MM.1S (cell line): ENCODE measurements around the gene LFNG.

Experiments used
- DNase-seq: peaks from one replicate; pipeline ENCODE4 v3.0.0-alpha.2; 2015
- H2AFZ ChIP-seq: fragments of 300-600 bp; sonication (generic); 2 replicates; pipeline ENCODE4 v1.6.0; 2016; ENCODE audit warnings: antibody characterized with exemption, low read length
- H3F3A ChIP-seq: fragments of 300-600 bp; sonication (generic); 2 replicates; pipeline ENCODE4 v1.6.1; 2016; ENCODE audit warnings: mild to moderate bottlenecking, antibody characterized with exemption, low read length, moderate library complexity, mixed read lengths; ENCODE audit not compliant: insufficient read depth
- H3K27ac ChIP-seq: fragments of 300-600 bp; sonication (generic); 2 replicates; pipeline ENCODE4 v1.5.1; 2016; ENCODE audit warnings: mild to moderate bottlenecking, low read length
- H3K27me3 ChIP-seq: fragments of 300-600 bp; sonication (generic); replicated peaks from 2 replicates; pipeline ENCODE4 v1.6.0; 2016; ENCODE audit warnings: low read length; ENCODE audit not compliant: insufficient read depth
- H3K36me3 ChIP-seq: fragments of 300-600 bp; sonication (generic); replicated peaks from 2 replicates; pipeline ENCODE4 v1.6.1; 2016; ENCODE audit warnings: mild to moderate bottlenecking, low read length, mixed read lengths; ENCODE audit not compliant: insufficient read depth
- H3K4me1 ChIP-seq: fragments of 300-600 bp; sonication (generic); 2 replicates; pipeline ENCODE4 v1.6.1; 2016; ENCODE audit warnings: low read length, mixed read lengths
- H3K4me2 ChIP-seq: fragments of 300-600 bp; sonication (generic); 2 replicates; pipeline ENCODE4 v1.6.0; 2016; ENCODE audit warnings: low read depth, low read length
- H3K4me3 ChIP-seq: fragments of 300-600 bp; sonication (generic); 2 replicates; pipeline ENCODE4 v1.5.1; 2016; ENCODE audit warnings: low read length, mixed read lengths
- H3K79me2 ChIP-seq: fragments of 300-600 bp; sonication (generic); 2 replicates; pipeline ENCODE4 v1.6.1; 2016; ENCODE audit warnings: mixed run types, low read length, mixed read lengths
- H3K9ac ChIP-seq: fragments of 300-600 bp; sonication (generic); 2 replicates; pipeline ENCODE4 v1.6.1; 2016; ENCODE audit warnings: low read length, mixed read lengths
- H3K9me2 ChIP-seq: fragments of 300-600 bp; sonication (generic); replicated peaks from 2 replicates; pipeline ENCODE4 v1.6.1; 2016; ENCODE audit warnings: mild to moderate bottlenecking, low read length, mixed read lengths; ENCODE audit not compliant: insufficient read depth
- H3K9me3 ChIP-seq: fragments of 300-600 bp; sonication (generic); replicated peaks from 2 replicates; pipeline ENCODE4 v1.6.1; 2016; ENCODE audit warnings: mild to moderate bottlenecking, low read length, mixed read lengths; ENCODE audit not compliant: insufficient read depth
- H4K20me1 ChIP-seq: fragments of 300-600 bp; sonication (generic); 2 replicates; pipeline ENCODE4 v1.6.1; 2016; ENCODE audit warnings: mild to moderate bottlenecking, low read length, moderate library complexity, mixed read lengths; ENCODE audit not compliant: insufficient read depth
- EZH2 ChIP-seq: fragments of 300-600 bp; sonication (generic); optimal IDR thresholded peaks from 2 replicates; pipeline ENCODE3; 2017; ENCODE audit warnings: low read depth, mild to moderate bottlenecking, antibody characterized with exemption, low read length, mixed read lengths
- EZH2phosphoT487 ChIP-seq: fragments of 300-600 bp; sonication (generic); IDR thresholded peaks from 2 replicates; pipeline ENCODE4 v1.6.1; 2018; ENCODE audit warnings: antibody characterized with exemption, low read length
- TF ChIP-seq, protein P1 (sequence below): fragments of 300-600 bp; sonication (generic); IDR thresholded peaks from 2 replicates; pipeline ENCODE4 v1.5.1; 2016; ENCODE audit warnings: antibody characterized with exemption, low read length, mixed read lengths

LFNG gene

DNA sequence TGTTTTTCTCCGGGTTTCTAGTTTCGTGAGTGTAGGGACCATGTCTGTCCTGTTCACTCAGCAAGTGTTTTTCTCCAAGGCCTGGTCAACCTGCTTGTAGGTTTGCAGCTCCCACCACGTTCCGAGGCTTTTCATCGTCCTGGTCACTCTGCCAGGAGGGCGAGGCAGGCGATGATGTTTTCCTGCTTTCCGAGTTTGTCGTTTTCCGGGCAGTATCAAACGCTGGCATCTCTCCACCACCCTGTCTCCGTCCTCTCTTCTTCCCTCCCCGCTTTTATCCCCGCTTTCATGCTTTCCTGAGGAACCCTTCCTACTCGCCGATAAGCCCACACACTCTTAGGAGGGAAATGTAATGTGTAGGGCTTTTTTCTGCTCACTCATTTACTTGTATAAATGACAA lies 50.4 kb downstream of the LFNG start:
- peaks cover 5% of the 10 kb centered on the region; the same call in 1 of the 2 replicates for H3K79me2 ChIP-seq
- TF ChIP-seq EZH2 (no peak), EZH2phosphoT487 (no peak)
- TF ChIP-seq, protein P1, sequence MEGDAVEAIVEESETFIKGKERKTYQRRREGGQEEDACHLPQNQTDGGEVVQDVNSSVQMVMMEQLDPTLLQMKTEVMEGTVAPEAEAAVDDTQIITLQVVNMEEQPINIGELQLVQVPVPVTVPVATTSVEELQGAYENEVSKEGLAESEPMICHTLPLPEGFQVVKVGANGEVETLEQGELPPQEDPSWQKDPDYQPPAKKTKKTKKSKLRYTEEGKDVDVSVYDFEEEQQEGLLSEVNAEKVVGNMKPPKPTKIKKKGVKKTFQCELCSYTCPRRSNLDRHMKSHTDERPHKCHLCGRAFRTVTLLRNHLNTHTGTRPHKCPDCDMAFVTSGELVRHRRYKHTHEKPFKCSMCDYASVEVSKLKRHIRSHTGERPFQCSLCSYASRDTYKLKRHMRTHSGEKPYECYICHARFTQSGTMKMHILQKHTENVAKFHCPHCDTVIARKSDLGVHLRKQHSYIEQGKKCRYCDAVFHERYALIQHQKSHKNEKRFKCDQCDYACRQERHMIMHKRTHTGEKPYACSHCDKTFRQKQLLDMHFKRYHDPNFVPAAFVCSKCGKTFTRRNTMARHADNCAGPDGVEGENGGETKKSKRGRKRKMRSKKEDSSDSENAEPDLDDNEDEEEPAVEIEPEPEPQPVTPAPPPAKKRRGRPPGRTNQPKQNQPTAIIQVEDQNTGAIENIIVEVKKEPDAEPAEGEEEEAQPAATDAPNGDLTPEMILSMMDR, result no peak
- H3F3A ChIP-seq, result peaks cover 16% of the 10 kb centered on the region
- H3K4me2 ChIP-seq, result no peak overlapping the region
- no peaks in the 10 kb centered on the region for H4K20me1 ChIP-seq
- DNase-seq, result no peak
- no peak overlapping the region for H3K9ac ChIP-seq
- no peak overlapping the region for H3K27ac ChIP-seq
- H3K4me3 ChIP-seq, result no peak overlapping the region
- H3K9me3 ChIP-seq, result no peaks in the 10 kb centered on the region
- H3K4me1 ChIP-seq, result peaks cover 14% of the 10 kb centered on the region
- H2AFZ ChIP-seq, result no peak overlapping the region
- H3K27me3 ChIP-seq, result no peaks in the 10 kb centered on the region
- no peaks in the 10 kb centered on the region for H3K36me3 ChIP-seq
- H3K9me2 ChIP-seq, result no peaks in the 10 kb centered on the region

DNA sequence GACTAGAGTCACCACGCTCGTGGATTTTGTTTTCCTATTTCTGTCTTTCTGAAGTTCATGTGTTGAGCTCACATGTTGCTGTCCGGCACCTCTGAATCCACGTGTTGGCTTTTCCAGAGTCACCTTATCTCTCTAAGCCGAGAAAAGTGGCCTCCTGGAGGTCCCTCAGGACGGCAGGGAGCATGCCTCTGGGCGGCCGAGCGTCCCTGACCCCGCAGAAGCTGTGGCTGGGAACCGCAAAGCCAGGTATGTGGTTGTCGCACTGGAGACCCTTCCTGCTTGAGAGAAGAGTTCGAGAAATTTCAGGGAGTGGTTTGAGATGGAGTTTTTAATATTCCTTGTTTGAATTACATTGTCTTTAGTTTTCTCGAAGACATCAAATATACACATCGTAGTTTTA lies 51.8 kb downstream of the LFNG start:
- Histone ChIP-seq H3K36me3 (no peaks in the 10 kb centered on the region), H3K79me2 (no peaks in the 10 kb centered on the region), H3K4me1 (peaks cover 9% of the 10 kb centered on the region), H3K9ac (no peak overlapping the region), H3F3A (peaks cover 13% of the 10 kb centered on the region), H3K9me2 (no peaks in the 10 kb centered on the region), H4K20me1 (no peaks in the 10 kb centered on the region), H3K27ac (no peak overlapping the region), H3K27me3 (no peaks in the 10 kb centered on the region), H3K9me3 (no peaks in the 10 kb centered on the region), H3K4me3 (no peak overlapping the region), H3K4me2 (no peak overlapping the region), H2AFZ (no peak overlapping the region)
- DNase-seq, result no peak
- TF ChIP-seq EZH2phosphoT487, result no peak
- TF ChIP-seq EZH2, result no peak
- TF ChIP-seq, protein P1, result no peak

DNA sequence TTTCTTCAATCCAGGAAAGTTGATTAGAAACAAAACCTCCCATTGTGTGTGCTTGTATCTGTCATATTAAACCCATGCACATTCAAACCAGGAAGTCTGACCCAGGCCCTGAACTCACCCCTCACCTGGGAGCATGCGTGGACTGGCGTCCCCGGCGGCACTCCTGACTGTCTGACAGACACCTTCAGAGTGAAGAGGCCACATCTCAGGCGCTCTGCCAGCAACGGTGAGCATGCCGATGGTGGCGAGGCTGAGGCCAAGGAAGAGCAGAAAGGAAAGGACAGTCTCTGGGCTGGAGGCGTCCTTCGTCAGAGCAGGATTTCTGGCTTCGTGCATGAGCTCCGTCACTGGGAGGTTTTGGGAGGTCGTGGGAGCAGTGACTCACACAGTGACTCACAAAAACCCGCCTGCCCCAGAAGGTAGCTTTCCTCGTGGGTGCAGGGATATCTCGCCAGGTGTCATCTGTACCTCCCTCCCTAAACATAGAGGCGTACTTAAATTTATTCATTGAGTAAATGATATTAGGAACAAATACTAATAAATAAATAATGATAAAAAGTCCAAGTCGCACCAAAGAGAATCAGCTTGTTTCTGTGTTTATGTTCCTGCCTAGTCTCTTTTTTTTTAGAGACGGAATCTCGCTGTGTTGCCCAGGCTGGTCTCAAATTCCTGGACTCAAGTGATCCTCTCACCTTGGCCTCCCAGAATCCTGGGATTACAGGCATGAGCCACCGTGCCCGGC lies 52.7 kb downstream of the LFNG start:
- H3K4me3 ChIP-seq, result no peak overlapping the region
- H3K27me3 ChIP-seq, result no peaks in the 10 kb centered on the region
- no peak overlapping the region for H3K4me2 ChIP-seq
- no peak overlapping the region for H3K27ac ChIP-seq
- H3K9me2 ChIP-seq, result no peaks in the 10 kb centered on the region
- no peaks in the 10 kb centered on the region for H3K9me3 ChIP-seq
- no peak for DNase-seq
- H2AFZ ChIP-seq, result no peak overlapping the region
- H3K36me3 ChIP-seq, result no peaks in the 10 kb centered on the region
- H4K20me1 ChIP-seq, result no peaks in the 10 kb centered on the region
- peaks cover 5% of the 10 kb centered on the region for H3F3A ChIP-seq
- H3K9ac ChIP-seq, result no peak overlapping the region
- TF ChIP-seq EZH2 (no peak), EZH2phosphoT487 (no peak)
- TF ChIP-seq, protein P1, result no peak
- H3K4me1 ChIP-seq, result peaks cover 7% of the 10 kb centered on the region
- H3K79me2 ChIP-seq, result no peaks in the 10 kb centered on the region
